Measurements from ENCODE around the gene TTC28.

The TTC28 gene

DNA sequence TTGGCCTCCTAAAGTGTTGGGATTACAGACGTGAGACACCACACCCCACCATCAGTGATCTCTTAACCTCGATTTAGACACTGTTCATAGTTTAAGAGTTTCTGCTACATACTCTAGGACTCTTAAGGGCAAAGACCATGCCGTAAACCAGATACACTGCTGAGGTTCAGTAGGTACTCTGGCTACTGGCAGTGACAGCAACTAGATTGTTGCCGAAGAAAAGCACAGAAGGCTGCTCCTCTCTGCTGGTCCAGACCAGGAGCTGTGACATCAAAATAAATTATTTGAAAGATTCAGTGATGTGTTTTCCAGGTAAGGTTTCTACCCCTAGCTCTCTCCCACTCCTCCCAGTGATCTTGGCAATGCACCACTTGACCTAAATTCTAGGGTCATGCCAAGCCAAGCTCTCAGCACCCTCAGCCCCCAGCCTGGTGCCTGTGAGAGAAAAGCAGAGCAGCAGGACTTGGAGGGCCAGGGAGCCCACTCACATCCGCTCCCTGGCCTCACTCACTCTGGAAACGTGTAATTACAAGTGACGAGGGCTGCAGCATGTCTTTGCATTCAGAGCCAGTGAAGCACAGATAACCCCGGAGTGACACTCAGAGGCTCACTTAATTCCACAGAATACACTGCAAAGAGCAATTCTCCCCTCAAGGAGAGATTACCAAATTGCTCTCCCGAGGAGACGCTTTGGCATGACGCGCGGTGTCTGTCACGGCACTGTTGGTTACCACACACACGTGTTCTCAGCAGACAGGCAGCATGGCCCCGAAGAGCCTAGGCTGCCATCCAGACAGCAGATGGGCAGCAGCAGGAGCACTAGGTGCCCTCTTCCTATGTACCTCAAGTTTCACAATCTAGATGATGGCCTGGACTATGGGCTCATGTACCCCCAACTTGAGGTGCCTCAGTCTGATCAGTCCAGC, 663.7 kb downstream of the TTC28 start:
- DNase-seq: no peak

DNA sequence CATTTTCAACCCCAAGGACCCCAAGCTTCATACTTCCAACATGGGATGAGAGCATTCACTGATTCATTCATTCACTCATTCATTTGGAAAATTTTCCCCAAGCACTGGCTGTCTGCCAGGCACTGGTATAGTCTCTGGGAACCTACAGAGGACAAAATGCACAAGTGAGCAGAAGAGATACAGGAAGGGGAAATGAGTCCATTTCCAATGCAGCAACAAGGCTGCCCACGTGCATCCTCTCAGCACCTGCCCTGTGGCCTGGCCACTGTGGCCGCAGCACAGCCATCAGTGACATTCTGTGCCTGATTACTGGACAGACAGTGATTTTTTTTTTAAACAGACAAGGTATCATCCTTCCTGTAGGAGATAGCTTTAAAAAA, 664.6 kb downstream of the TTC28 start:
- DNase-seq: no peak

DNA sequence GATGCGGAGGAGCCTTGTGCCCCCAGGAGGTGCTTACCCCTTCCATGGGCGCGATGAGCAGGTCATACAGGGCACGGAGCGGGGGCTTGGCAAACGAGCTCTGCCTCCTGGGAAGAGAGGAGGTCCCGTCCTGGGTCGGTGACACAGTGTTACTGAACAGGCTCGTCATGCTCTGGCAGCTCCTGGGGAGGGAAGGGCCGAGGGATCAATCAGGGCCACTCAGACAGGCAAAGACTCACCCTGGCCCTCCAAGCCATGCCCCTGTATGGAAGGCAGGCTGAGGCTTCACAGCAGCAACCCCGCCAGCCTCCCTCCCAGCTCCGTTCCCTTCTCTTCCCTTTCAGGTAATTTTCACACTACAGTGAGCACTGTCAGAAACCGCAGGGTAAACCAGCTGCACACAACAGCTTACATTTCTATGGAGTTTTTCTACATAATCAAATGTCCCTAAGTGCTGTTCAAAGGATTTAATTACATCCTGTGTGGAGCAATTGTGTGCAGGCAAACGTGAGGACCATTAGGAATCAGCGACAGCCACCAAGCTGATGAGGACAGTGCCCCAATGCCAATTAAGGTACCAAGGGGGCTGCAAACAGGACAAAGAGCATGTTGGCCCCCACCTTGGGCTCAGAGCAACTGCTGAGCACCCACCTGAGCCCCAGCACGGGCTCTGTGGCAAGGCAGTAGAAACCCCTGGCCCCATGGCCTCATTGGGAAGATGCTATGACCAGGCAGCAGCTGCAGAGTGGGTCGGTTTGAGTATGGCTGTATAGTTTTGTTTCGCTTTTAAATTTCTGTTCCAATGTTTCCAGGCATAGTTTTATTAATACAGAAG, 665.2 kb downstream of the TTC28 start:
- no peak for DNase-seq

DNA sequence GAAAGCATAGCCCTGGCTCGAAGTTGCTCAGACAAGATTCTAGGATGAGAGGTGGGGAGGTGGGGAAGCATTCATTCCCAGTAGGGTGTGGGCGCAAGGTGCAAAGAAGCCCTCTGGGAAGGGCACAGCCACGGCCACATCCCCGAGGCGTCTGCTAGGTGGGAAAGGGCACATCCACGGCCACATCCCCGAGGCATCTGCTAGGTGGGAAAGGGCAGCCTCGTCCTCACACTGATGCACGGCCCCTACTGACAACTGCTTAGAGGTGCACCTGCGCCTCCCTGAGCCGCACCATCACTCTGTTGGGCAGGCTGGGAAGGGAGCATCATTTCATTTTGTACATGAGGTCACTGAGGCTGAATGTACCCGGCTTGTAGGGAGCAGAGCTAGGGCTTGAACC, 666.0 kb downstream of the TTC28 start:
- no peak for DNase-seq

DNA sequence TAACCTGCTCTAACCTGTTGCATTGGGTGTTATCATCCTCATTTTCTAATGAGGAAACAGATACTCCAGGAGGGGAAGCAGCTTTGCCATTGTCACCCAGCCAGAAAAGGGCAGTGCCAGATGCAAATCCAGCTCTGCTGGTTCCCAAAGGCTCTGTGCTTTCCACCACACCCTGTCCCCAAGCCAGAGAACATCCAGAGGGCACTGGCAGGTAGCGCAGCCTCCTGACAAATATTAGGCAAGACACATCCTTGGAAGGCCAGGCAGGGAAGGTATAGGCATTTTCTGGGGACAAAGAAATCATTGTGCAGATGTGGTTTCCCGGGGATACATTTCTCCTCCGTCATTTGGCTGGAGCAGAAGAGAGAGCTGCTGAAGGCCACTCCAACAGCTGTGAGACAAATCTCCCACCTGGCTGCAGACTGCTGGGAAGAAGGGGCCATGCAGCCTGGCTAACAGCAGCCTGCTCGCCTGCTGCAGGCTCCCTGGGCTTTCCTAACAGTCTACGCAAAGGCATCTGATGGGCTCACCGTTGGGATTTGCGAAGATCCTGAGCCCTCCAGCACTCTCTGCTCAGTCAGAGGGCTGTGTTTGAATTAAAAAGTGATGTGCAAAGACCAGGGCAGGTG, 666.7 kb downstream of the TTC28 start:
- DNase-seq: no peak

- peak; percentile 83 for DNase-seq
These were observed 670.3 kb downstream of the TTC28 start for GRCh38 chr22:28009272-28009827.

GRCh38 chr22:28008649-28009048, 671.0 kb downstream of the TTC28 start:
- DNase-seq: no peak

- DNase-seq: no peak
These were observed 671.6 kb downstream of the TTC28 start for GRCh38 chr22:28008056-28008455.

DNA sequence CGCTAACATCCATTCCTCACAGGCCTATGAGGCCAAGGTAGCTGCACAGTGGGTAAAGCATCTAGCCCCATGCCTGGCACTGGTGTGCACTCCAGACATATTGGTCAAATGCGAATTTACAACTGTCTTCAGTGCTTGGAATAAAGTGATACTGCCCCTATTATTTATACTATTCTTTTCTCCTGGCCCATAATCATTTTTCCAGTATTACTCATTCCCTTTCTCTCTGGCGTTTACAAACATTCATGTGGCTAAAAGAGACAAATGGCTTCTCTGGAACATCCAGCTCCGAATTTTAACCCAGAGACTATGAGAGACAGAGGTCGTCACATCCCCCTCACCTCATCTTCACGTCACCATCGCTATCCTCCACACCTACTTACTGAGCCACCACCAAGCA, 673.4 kb downstream of the TTC28 start:
- no peak for DNase-seq

GRCh38 chr22:28005513-28005912, 674.1 kb downstream of the TTC28 start:
- DNase-seq: no peak

DNA sequence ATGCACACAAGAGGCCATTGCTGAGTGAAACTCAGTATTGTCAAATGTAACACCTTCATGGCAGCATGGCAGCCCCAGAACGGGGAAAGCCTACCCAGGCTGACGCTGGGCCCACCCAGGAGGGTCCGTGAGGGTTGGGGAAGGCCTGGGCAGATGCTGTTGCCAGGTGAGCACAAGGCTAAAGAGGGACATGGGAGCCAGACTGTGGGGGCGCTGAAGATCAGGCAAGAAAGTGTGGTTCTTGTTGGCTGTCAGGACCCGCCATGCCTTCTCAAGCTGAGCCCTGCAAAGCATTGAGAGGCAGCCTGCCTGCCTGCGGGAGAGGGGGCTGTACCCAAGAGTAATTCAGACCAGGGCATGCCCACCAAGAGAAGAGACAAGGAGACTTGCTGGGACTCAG, 675.6 kb downstream of the TTC28 start:
- no peak for DNase-seq

- DNase-seq: no peak
These were observed 676.6 kb downstream of the TTC28 start for GRCh38 chr22:28002863-28003565.

DNA sequence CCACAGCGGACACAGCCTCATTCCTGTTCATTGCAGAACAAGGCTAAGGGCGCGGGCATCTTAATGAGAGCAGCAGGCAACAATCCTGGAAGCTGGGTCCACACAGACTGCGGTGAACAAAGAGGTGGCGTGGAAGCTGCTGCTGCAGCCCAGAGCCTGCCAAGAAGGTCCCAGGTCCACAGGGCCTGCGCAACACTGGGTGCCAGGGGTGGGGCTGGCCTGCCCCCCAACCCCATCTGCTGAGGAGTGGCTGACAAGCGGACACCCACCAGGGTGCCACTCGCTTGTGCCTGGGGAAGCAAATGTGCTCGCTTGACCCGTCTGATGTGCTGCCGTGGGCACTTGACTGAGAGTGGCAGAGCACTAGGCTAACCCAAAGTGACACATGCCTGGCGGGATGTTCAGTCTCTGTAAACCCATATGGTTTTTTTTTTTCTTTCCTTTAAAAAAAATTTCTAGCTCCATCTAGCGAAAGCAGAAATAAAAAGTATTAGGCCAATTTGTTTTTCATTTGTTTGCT, 677.4 kb downstream of the TTC28 start:
- DNase-seq: peak; percentile 16

DNA sequence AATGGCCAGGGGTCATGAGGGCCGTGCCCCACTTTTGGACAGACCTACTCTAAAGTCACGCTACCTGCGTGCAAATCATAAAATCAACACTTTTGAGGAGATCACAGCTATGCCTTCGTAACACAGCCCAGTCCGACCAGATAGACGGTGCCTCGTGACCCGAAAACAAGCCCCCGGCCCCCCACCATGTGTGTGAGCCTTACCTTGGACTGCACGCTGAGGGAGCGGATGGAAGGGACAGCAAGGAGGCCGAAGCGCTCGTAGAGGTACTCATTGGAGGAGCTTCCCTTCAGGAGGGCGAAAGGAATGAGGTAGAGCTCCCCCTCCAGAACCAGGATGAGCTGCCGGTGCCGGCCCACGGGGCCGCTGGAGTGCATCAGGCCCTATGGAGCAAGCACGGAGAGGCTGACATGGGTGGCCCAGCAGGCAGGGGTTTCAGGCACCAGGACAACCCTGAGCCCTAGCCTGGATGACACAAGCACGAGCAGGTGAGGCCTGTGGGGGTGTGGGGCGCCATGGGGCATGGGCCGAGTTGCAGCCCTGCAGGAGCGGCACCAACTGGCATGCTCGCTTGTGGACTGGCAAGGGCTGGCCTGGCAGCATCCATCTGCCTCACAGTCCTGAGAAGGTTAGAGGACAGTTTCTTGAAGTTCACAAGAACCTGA, 678.3 kb downstream of the TTC28 start:
- no peak for DNase-seq

- no peak for DNase-seq
These were observed 679.3 kb downstream of the TTC28 start for GRCh38 chr22:28000361-28000760.

DNA sequence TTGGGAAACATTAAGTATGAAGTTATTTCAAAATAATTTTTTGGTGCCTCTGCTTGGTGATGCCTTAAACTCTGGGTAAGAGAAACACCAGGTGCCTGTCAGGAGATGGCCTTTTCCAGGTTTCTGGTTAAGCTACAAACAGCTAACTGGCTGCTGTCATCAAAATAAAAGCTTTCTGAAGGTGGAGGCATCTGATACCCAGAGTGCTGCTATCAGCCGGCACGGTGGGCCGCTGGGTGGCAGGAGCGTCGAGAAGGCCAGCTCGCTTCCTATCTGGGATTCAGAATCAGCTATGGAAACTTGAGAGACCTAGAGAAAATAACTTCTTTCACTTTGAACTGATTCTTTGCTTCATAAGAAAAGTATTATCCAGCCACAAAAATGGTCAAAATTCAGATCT, 679.8 kb downstream of the TTC28 start:
- DNase-seq: peak; percentile 6

DNA sequence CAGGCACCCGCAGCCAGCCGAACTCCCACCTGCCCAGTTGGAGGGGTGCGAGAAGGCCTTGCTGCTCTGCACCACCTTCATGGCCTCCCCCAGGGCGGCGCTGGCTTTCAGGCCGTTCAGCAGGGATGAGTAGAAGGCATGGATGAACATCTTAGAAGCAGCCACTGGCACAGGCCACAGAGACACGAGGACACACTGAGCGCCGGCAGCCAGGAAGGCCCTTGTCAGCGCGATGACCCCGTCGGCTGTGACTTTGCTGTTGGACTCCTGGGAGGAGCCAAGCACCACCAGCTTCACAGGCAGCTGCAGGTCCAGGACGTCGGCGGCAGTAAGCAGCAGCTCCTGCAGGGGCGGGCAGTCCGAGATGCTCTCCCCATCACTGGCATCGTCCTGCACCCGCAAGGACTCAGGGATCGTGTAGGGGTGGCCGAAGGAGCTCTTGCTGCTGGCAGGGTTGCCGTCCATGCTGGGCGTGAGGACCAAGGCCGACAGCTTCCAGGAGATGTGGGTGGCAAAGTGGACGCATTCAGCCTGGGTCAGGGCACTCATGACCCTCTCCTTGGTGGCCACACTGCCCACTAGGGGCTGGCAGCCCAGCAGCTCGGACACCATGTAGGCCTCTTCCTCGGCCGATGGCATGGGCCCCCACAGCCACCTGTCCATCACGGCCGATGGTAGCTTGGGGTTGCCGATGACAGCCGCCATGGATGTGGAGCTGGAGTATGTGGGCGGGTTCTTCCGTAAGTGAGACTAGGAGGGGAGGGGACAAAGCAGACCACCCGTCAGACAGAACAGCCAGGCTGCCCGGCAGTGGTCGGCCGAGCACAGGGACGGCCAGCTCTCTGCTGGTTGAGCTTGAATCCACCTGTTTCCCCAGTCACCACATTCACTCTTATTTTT, 680.9 kb downstream of the TTC28 start:
- no peak for DNase-seq

- no peak for DNase-seq
These were observed 682.1 kb downstream of the TTC28 start for GRCh38 chr22:27997538-27997937.

DNA sequence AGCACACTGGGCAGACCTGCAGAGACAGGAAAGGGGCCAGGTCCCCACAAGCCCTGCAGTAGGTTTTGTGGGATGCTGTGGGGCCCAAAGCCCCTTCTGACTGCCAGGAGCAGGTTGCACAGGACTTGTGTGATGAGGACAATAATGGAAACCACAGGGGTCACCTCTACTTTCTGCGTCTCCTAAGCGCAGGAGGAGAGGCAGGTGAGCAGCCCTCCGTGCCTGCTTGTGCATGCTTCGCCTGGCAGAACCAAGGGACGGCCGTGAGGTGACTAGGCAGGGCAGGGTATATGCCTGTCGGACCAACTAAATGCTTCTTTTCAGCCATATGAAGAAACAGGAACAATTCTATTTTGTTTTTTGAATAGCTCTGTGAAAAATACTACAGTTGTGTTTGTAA, 682.7 kb downstream of the TTC28 start:
- no peak for DNase-seq

GRCh38 chr22:27996529-27996925, 683.1 kb downstream of the TTC28 start:
- DNase-seq: no peak
